HG02588 (cell line): ENCODE data around the gene PDLIM5.
"Not testable (repeated sequence)": the region's sequence is repeated elsewhere in the genome, so short reads cannot be mapped to it uniquely, and the experiment has no call there.

Experiments
- ATAC-seq: cut with Tn5 transposase; IDR thresholded peaks from one replicate; pipeline ENCODE4 v1.9.1; 2021; ENCODE audit warnings: mild to moderate bottlenecking, moderate library complexity; ENCODE audit not compliant: unreplicated experiment

The PDLIM5 gene

DNA sequence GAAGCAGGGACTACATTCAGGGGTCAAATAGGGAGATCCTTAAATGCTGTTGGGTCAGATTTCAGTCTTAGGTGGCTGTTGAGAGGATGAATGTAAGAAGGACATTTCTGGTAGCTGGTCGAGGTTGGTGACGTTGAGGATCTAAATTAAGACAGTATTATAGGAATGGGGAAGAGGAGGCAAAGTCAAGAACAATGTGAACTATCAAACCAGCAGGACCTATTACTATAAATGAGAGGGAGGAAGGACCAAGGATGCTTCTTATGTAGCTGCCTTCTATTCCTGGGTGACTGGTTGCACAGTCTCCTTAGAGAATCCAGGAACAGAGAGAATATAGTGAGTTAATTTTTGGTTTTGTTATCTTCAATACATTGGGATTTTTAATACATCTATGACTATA lies 187.6 kb downstream of the PDLIM5 start:
- ATAC-seq: no peak

GRCh38 chr4:94640151-94640550 lies 188.4 kb downstream of the PDLIM5 start:
- no peak for ATAC-seq

- no peak for ATAC-seq
Measured at GRCh38 chr4:94641702-94642560, 190.2 kb downstream of the PDLIM5 start.

DNA sequence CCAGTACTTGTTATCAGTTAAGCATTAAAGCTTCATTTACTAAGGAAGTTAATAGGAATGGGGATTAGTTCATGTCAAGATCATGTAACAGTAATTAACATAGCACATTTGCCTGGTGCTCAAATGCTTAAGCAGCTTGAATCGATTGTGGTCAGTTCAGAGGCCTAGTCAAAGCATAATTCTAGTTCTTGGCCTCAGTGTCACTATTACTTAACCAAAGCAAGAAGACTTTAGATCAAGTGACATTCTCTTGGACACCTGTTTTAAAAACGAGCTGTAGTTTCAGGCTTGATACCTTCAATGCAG lies 190.8 kb downstream of the PDLIM5 start:
- no peak for ATAC-seq

DNA sequence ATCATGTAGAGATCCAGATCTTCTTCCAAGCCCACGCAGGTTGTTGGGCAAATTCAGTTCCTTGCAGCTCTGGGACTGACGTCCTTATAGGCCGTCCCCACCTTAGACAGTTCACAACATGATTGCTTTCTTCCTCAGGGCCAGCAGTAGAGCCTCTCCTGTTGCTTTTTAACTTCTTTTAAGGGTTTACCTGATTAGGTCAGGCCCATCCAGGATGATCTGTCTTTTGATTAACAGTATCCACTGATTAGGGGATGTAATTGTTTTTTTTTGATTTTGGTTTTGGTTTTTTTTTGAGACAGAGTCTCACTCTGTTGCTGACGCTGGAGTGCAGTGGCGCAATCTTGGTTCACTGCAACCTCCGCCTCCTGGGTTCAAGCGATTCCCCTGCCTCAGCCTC lies 197.0 kb downstream of the PDLIM5 start:
- ATAC-seq: no peak

DNA sequence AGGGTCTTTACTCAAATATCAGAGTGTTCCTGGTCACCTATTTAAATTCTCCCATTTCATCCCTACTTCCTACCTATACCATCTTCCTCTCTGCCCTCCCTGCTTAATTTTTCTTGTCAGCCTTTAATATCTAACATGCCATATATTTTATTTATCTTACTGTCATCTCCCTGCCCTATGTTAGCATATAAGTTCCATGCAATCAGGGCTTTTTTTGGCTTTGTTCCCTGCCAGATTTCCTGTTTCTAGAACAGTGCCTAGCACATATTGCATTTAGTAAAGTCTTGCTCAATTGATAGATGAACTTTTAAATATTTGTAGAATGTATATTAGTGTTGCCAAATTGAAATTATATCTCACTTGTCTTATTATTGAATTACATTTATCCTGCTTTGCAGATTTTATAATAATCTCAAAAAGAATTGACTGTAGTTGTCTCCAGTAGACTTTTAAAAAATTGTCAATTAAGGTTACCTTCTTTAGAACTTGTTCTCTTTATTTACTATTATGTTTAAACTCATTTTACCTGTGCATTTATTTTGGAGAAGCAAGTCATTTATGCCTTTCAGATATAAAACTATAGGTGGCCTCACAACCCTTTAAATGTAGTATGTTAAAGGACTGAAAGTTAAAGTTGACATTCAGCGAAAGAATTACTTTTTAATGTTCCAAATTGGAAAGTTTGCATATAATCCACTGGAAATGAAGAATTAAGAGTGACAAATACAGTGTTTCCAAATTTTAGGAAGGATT lies 197.8 kb downstream of the PDLIM5 start:
- no peak for ATAC-seq

- ATAC-seq: no peak
Measured at GRCh38 chr4:94650134-94650495, 198.4 kb downstream of the PDLIM5 start.

DNA sequence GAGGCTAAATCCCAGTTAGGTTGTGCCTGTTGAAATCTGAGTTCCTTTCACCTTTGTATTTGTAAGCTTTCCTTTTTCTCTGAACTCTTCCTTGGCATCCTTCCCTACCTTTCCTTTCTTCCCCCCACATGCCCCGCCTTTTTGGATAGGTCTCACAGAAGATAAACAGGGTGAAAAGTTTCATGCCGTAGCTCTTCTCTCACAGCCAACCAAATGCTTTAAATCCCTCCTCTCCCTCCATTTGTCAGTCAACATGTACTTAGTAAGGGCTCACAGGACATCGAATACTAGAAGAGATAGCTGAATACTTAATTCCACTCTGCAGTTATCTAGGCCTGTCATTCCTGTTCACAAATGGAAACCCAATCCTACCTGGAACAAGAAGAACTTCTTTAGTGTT lies 198.9 kb downstream of the PDLIM5 start:
- no peak for ATAC-seq

- ATAC-seq: no peak
Measured at GRCh38 chr4:94653095-94653649, 201.4 kb downstream of the PDLIM5 start.

DNA sequence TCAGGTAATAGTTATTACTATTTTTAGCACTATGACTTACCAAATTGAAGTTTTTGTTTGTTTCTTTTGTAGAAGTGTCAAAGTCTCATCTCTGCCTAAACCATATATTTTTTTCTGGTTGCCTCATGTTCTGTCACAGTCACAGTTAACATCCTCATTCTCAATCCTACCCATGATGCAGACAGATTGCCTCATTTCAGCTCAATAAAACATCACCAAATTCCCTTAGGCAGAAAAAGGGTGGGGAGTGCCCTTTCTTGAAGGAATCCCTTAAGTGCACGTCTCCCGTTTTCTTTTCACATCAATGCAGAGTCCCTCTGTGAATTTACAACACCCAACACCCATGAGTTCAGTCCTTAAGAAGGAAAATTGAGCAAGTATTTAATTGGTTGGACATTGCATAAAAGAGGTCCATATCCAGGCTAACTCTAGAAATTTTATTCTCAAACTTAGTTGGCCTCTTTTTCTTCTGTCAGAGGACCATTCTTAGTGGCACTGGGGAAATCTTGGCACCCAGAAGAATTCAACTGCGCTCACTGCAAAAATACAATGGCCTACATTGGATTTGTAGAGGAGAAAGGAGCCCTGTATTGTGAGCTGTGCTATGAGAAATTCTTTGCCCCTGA lies 202.4 kb downstream of the PDLIM5 start:
- no peak for ATAC-seq

DNA sequence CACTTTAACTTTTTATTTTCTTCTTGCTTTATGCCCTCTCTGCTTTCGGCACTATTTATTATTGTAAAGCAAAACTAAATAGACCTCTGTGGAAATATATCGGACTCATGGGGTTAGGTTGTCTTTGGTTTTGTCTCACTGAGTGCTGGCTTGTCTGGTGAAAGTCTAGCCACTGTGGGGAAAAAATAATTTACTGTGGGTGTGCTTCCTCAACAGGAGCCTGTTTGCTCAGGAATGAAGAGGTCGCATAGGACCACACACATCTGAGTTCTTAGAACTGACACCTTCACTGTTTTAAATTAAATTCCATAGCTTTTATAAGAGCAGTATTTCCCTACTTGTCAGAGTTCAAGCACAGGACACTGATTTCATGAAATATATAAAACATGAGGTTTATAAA lies 203.0 kb downstream of the PDLIM5 start:
- no peak for ATAC-seq

- no peak for ATAC-seq
Measured at GRCh38 chr4:94660614-94661013, 208.9 kb downstream of the PDLIM5 start.

DNA sequence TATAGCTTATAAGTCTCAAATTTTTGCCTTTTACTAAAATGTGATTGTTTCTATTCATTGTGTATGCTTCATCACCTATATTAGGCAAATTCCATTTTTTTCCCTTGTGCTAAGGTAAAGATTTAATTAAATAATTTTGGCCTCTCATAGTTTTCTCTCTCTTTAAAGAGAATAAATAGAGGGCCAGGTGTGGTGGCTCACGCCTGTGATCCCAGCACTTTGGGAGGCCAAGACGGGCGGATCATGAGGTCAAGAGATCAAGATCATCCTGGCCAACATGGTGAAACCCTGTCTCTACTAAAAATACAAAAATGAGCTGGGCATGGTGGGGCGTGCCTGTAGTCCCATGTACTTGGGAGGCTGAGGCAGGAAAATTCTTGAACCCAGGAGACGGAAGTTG lies 213.3 kb downstream of the PDLIM5 start:
- ATAC-seq: not testable (repeated sequence)

DNA sequence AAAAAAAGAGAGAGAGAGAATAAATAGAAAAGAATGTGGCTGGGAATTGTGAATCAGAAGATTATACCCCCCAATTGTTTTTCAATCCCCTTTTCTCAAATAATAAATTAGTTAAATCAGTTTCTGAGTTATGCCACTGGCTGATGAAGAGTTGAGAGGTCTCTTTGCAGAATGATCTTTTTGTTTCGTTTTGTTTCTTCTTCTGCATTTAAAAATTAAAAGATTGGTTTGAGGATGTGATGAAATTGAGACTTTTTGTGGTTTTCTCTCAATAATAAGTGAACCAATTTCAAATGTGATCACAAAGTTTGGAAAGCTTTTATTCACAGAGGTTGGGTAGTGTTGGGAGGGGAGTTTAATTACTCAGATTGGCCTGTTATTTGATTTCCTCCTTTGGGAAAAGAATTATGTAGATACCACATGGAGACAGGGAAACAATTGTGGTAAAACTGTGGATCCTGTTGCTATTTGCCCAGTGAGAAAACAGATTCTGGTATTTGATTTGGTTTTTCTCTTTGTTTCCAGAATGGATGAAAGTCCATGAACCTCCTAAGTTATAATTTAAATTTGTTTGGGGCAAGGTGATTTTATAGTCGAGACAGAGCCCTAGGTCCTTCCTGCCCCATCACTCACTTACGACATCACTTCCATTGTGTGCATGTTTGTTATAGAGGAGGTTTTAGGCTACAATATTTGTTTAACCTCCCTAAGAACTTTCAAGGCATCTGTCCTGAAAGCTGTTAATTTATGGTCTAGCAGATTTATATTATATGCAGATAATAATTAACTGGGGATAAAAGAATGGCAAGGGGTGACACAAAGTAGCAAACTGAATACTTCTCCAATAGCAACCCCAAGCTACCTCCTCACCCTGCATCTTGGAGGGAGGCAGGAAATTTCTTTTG lies 214.0 kb downstream of the PDLIM5 start:
- ATAC-seq: no peak

DNA sequence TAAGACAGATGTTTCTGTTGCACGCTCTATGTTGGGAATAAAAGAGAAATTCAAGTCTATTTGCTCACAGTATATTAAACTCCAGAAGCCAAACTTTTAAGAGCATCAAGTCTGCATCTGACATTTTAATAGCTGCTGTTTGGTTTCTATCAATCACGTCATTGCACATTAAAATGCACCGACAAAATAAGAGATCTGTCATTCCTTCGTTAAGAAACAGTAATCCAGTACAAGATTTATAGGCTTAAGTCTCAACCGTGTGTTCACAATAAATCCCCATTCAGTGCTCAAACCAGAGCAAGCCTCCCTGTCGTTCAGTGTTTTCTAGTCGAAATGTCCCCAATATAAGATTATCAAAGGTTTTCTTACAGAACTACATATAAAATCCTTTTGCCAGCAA lies 217.0 kb downstream of the PDLIM5 start:
- ATAC-seq: no peak

DNA sequence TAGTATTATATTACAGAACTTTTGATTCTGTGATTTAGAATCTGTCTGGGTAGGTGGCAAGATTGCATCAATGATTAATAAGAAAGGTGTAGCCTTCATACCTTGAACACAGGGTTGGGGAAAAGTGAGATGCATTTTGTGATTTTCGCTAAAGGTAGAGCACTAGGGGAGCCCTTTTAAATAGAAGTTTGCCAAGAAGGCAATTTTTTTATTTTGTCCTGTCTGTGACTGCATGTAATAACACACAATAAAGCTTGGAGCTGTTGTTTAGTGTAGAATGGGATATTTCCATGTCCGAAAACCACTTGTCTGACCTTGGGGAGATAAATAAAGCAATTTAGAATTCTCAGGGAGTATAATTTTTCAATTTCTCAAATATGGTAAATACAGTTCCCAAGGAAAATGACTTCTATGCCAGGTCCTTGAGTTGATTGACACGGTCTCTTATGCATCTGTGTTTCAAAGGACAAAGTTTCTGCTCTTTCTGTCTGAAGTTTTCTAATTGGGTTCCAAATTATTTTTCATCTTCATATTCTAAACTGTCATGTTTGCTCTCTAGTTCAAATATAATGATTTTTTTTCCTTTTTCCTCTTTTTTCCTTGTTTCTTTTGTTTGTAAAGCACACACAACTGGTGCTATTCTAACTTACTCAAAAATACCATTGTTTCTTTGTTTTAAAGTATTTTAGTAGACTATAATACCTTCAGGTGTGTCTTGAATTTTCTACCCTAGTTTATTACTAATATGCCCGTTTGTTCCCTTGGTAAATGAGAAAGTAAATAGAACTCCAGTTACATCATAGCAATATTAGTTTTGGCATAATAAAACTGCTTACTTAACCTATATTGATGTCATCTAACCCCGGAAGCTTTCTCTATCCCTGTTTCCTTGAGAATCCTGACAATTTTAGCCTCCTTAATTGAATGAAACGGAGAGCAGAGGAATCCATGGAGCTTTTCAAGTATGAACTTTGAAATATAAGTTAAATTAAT lies 218.2 kb downstream of the PDLIM5 start:
- ATAC-seq: no peak

DNA sequence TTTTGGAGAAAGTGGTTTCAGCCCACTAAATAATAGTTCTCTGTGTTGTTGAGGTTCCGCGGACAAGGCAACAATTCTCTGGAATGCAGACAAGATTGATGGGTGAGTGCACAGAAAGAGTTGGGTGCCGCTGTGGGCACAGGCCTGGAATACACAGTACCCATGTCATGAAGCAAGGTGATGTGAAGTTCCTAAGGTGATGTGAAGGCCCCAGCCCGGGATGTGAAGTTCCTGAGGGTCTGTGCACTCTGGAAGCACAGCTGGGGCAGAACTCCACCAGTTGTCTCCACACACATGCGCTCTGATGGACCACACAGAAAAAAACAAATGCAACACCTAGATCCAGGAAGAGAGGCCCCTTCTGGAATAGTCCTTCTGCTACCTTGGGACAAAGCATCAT lies 219.4 kb downstream of the PDLIM5 start:
- no peak for ATAC-seq

GRCh38 chr4:94673961-94674360 lies 222.2 kb downstream of the PDLIM5 start:
- ATAC-seq: no peak

GRCh38 chr4:94676970-94677369 lies 225.2 kb downstream of the PDLIM5 start:
- no peak for ATAC-seq

- ATAC-seq: no peak
Measured at GRCh38 chr4:94678896-94679295, 227.2 kb downstream of the PDLIM5 start.
